Measurements from ENCODE around the gene ZFYVE27.
A peak's percentile ranks its signal among the peaks of the same experiment; 100 is the strongest.

GRCh38 chr10:97726636-97727178 lies 10.2 kb upstream of the ZFYVE27 start:
- TF ChIP-seq POLR2A (IDR thresholded peaks at IDR 0.05): no peak
- TF ChIP-seq, protein P1, sequence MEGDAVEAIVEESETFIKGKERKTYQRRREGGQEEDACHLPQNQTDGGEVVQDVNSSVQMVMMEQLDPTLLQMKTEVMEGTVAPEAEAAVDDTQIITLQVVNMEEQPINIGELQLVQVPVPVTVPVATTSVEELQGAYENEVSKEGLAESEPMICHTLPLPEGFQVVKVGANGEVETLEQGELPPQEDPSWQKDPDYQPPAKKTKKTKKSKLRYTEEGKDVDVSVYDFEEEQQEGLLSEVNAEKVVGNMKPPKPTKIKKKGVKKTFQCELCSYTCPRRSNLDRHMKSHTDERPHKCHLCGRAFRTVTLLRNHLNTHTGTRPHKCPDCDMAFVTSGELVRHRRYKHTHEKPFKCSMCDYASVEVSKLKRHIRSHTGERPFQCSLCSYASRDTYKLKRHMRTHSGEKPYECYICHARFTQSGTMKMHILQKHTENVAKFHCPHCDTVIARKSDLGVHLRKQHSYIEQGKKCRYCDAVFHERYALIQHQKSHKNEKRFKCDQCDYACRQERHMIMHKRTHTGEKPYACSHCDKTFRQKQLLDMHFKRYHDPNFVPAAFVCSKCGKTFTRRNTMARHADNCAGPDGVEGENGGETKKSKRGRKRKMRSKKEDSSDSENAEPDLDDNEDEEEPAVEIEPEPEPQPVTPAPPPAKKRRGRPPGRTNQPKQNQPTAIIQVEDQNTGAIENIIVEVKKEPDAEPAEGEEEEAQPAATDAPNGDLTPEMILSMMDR (IDR thresholded peaks at IDR 0.05): no peak
- TF ChIP-seq POLR2AphosphoS5 (IDR thresholded peaks at IDR 0.05; ENCODE audit: insufficient read depth in 1 of 2, low read depth in 1 of 2): peak; percentile 20 to 89
